Breast epithelium (tissue), 4 donors: ENCODE data around the gene EPHB2. TPM values are rescaled to one million over a fixed set of nuclear protein-coding genes. Genes with fewer than 3 reads are reported as not detected.
"Not testable (repeated sequence)": the region's sequence is repeated elsewhere in the genome, so short reads cannot be mapped to it uniquely, and the experiment has no call there.

Experiments
- DNase-seq, 2 donors: peaks; one replicate each; pipeline ENCODE4 v3.0.0-alpha.2; 2019; ENCODE audit warnings: low spot score in 2 of 2
- H3K27ac ChIP-seq, 2 donors: fragments of 200-600 bp; sonication (generic) in 1 of 2; one replicate each; pipeline ENCODE4 v1.5.1; 2016 to 2019; ENCODE audit warnings: mild to moderate bottlenecking in 1 of 2
- H3K27me3 ChIP-seq, 2 donors: fragments of 200-600 bp; sonication (generic) in 1 of 2; one replicate each; pipeline versions ENCODE4 v1.5.1 to v1.6.0; 2017 to 2019; ENCODE audit warnings: control low read depth in 1 of 2, mild to moderate bottlenecking in 1 of 2
- H3K36me3 ChIP-seq: fragments of 200-600 bp; one replicate; pipeline ENCODE4 v1.5.1; 2019
- H3K4me1 ChIP-seq, 2 donors: fragments of 200-600 bp; sonication (generic); one replicate each; pipeline ENCODE4 v1.5.1; 2016 to 2019; ENCODE audit warnings: control low read depth in 1 of 2
- H3K4me3 ChIP-seq, 3 donors: fragments of 200-600 bp; sonication (generic); 1 replicate in 2 of 3; 2 replicates in 1 of 3; pipeline ENCODE4 v1.5.1; 2016 to 2019; ENCODE audit warnings: mild to moderate bottlenecking in 3 of 3, moderate library complexity in 2 of 3
- H3K9me3 ChIP-seq, 2 donors: fragments of 200-600 bp; sonication (generic) in 1 of 2; one replicate each; pipeline ENCODE4 v1.5.1; 2016 to 2019; ENCODE audit warnings: control low read depth in 1 of 2
- POLR2A ChIP-seq: fragments of 450-650 bp; IDR thresholded peaks from one replicate; pipeline ENCODE4 v1.6.1; 2016; ENCODE audit warnings: antibody characterized with exemption, mild to moderate bottlenecking, moderate library complexity
- POLR2AphosphoS5 ChIP-seq, 3 donors: sonication (generic); formaldehyde crosslinking; IDR thresholded peaks; one replicate each; pipeline ENCODE4 v1.6.1; 2017; ENCODE audit warnings: antibody characterized with exemption in 3 of 3
- intact Hi-C: fragments of 100-400 bp; cut with DNase I; formaldehyde crosslinking; loops from one replicate; pipeline ENCODE4 v1.15.1; 2023; ENCODE audit warnings: low total_unique reads
- total RNA-seq, 3 donors: library from RNA; depleted of rRNA; stranded (reverse); fragments of >200 nt; gene quantifications; one replicate each; pipeline ENCODE4 v1.1.0, GENCODE V29; 2016
- TF ChIP-seq, protein P1 (sequence below), 3 donors: fragments of 450-650 bp; IDR thresholded peaks; one replicate each; pipeline ENCODE4 v1.5.1; 2016 to 2017; ENCODE audit warnings: antibody characterized with exemption in 3 of 3, mild to moderate bottlenecking in 3 of 3, moderate library complexity in 3 of 3

EPHB2 gene
- total RNA-seq, 3 donors from 2014 or later = 1.3 to 4.6 (median 1.5) TPM

DNA sequence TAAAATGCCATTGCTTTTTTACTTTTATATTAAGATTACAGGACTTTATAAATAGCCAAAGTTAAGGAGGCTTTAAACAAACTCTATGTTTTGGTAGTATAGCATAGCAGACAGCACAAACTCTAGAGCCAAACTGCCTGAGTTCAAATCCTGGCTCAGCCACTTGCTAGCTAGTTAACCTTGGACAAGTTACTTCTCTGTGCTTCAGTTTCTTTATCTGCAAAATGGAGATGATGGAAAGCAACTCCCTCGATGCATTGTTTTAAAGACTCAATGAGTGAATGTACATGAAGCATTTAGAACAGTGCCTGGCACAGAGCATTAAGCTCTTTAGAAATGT is 36.3 kb upstream of the EPHB2 start:
- Histone ChIP-seq H3K36me3 (no peaks in the 10 kb centered on the region), H3K4me1 (no peaks in the 10 kb centered on the region), H3K27ac (no peak overlapping the region), H3K4me3 (no peak overlapping the region), H3K9me3 (no peaks in the 10 kb centered on the region), H3K27me3 (peaks cover 0 to 21% of the 10 kb centered on the region in 2 donors)
- intact Hi-C loops = no loop called here
- TF ChIP-seq, protein P1, sequence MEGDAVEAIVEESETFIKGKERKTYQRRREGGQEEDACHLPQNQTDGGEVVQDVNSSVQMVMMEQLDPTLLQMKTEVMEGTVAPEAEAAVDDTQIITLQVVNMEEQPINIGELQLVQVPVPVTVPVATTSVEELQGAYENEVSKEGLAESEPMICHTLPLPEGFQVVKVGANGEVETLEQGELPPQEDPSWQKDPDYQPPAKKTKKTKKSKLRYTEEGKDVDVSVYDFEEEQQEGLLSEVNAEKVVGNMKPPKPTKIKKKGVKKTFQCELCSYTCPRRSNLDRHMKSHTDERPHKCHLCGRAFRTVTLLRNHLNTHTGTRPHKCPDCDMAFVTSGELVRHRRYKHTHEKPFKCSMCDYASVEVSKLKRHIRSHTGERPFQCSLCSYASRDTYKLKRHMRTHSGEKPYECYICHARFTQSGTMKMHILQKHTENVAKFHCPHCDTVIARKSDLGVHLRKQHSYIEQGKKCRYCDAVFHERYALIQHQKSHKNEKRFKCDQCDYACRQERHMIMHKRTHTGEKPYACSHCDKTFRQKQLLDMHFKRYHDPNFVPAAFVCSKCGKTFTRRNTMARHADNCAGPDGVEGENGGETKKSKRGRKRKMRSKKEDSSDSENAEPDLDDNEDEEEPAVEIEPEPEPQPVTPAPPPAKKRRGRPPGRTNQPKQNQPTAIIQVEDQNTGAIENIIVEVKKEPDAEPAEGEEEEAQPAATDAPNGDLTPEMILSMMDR (IDR thresholded peaks at IDR 0.05) = no peak
- TF ChIP-seq POLR2A = no peak
- no peak for DNase-seq

DNA sequence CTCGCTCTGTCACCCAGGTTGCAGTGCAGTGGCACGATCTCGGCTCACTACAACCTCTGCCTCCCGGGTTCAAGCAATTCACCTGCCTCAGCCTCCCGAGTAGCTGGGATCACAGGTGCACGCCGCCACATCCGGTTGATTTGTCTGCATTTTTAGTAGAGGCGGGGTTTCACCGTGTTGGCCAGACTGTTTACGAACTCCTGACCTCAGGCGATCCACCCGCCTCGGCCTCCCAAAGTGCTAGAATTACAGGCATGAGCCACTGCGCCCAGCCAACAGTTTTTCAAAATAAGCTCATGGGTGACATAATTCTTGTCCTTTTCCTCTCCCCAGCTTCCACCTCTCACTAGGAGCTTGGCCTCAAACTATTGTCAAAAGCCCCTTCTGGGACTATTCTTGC is 34.5 kb upstream of the EPHB2 start:
- DNase-seq, H3K4me3 ChIP-seq, H3K36me3 ChIP-seq, H3K4me1 ChIP-seq, H3K27ac ChIP-seq, intact Hi-C loops, H3K9me3 ChIP-seq: not testable (repeated sequence)
- H3K27me3 ChIP-seq = peaks cover 0 to 19% of the 10 kb centered on the region in 2 donors

DNA sequence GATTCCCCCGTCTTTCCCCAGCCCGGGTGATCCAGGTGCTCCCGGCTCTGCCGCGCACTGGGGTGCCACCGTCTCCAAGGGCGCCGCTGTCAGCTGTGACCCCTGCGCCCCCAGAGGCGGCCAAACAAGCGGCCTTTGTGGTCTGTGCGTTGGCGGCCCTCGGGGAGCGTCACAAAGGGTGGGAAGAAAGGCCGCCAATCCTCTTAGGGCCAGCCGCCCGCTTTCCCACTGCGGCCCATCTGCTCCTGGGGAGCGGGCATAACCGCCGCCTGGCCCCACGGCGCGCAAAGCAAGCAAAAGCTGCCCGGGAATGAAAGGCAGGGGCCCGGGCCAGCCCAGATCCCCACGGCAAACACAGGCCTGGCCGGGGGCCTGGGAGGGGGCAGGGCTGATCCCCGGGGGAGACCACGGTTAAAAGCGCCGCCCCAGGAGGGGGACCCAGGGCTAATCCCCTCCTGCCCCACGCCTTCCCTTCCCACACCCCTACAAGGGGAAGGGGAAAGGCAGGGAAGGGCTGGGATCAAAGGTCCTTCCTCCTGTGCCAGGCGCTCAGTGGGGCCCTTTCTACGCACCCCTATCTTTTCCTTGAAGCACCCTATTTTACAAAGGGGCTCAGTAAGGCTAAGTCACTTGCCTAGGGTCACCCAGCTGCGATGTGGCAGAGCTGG is 33.6 kb upstream of the EPHB2 start:
- peaks cover 0 to 12% of the 10 kb centered on the region in 2 donors for H3K27me3 ChIP-seq
- TF ChIP-seq POLR2A (no peak), POLR2AphosphoS5 (IDR thresholded peaks at IDR 0.05) (no peak)
- TF ChIP-seq, protein P1 (IDR thresholded peaks at IDR 0.05) = no peak
- DNase-seq = no peak
- H3K9me3 ChIP-seq = no peaks in the 10 kb centered on the region
- no peak overlapping the region for H3K4me3 ChIP-seq
- H3K27ac ChIP-seq = no peak overlapping the region
- intact Hi-C loops = no loop called here
- H3K36me3 ChIP-seq = no peaks in the 10 kb centered on the region
- H3K4me1 ChIP-seq = no peaks in the 10 kb centered on the region

DNA sequence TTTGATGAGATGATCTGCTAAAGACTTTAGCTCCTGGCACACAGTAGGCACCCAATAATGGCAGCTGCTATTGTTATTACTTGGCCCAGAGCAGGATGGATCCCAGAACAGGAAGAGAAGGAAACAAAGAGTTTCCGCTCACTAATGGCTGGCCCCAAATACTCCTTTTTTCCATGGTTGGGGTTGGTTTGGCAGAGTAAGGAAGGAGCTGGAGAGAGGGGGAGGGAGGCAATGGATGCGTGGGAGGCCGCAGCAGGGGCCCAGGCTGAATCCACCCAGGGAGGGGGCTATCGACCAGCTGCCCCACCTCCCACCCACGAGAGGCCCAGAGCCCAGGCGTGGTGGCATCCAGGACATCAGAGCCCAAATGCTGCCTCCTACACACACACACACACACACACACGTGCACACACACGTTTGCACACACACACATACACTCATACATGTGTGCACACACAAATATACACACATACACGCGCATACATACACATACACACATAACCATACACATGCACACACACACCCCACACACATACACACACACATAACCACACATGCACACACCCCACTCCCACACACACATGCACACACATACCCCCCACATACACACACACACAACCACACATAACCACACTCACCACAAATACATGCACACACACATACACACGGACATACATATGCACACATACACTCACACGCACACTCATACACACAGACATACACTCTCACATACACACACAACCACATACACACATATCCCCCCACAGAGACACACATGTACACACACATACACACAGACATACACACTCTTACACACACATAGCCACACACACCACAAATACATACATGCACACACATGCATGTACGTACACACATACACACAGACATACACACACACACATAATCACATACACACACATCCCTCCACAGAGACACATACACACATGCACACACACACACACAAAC is 32.4 kb upstream of the EPHB2 start:
- Histone ChIP-seq H3K4me3 (no peak overlapping the region), H3K27ac (no peak overlapping the region), H3K9me3 (no peaks in the 10 kb centered on the region), H3K36me3 (no peaks in the 10 kb centered on the region), H3K27me3 (peaks cover 0 to 7% of the 10 kb centered on the region in 2 donors), H3K4me1 (no peaks in the 10 kb centered on the region)
- TF ChIP-seq, protein P1 (IDR thresholded peaks at IDR 0.05) = no peak
- no peak for TF ChIP-seq POLR2A
- TF ChIP-seq POLR2AphosphoS5 (IDR thresholded peaks at IDR 0.05) = no peak
- no peak for DNase-seq
- intact Hi-C loops = no loop called here

DNA sequence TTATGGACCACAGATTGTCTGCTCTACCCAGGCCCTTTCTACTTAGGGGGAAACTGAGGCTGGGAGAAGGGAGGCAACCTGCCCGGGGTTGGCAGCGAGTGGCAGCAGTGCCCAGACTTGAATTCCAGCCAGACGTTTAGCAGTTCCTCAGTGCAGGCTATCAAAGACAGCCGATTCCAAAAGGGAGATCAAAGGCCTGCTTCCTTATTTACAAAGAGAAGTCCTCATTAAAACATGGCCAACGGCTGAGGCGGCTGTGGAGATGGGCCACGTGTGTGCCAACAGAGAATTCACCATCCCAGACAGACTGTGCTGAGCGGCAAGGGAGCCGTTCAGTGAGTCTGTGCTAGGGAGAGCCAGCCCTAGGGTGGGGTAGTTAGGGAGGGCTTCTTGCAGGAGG is 29.9 kb upstream of the EPHB2 start:
- intact Hi-C loops = no loop called here
- no peaks in the 10 kb centered on the region for H3K27me3 ChIP-seq
- no peak overlapping the region for H3K27ac ChIP-seq
- no peaks in the 10 kb centered on the region for H3K4me1 ChIP-seq
- no peak for DNase-seq
- no peak overlapping the region for H3K4me3 ChIP-seq
- H3K9me3 ChIP-seq = no peaks in the 10 kb centered on the region
- TF ChIP-seq POLR2A = no peak
- no peak for TF ChIP-seq POLR2AphosphoS5 (IDR thresholded peaks at IDR 0.05)
- TF ChIP-seq, protein P1 (IDR thresholded peaks at IDR 0.05) = no peak
- no peaks in the 10 kb centered on the region for H3K36me3 ChIP-seq
